Measurements from ENCODE around the gene IL16.
"Not testable (repeated sequence)": the region's sequence is repeated elsewhere in the genome, so short reads cannot be mapped to it uniquely, and the experiment has no call there.

Gene IL16

GRCh38 chr15:81346611-81347010 lies 149.9 kb downstream of the IL16 start:
- H3K27me3 ChIP-seq: no peaks in the 10 kb centered on the region
- no peaks in the 10 kb centered on the region for H3K4me1 ChIP-seq
- no peak overlapping the region for H3K4me2 ChIP-seq
- no peaks in the 10 kb centered on the region for H3K9me3 ChIP-seq
- no peak overlapping the region for H3K9ac ChIP-seq
- no peak for TF ChIP-seq Cebpa-rat (IDR thresholded peaks at IDR 0.05)
- H3K36me3 ChIP-seq: no peaks in the 10 kb centered on the region
- no peaks in the 10 kb centered on the region for H4K20me1 ChIP-seq
- no peak overlapping the region for H3K27ac ChIP-seq
- H3K4me3 ChIP-seq: no peak overlapping the region

- Histone ChIP-seq H3K27me3 (no peaks in the 10 kb centered on the region), H4K20me1 (no peaks in the 10 kb centered on the region), H3K9me3 (no peaks in the 10 kb centered on the region), H3K36me3 (no peaks in the 10 kb centered on the region), H3K27ac (no peak overlapping the region), H3K4me3 (no peak overlapping the region), H3K9ac (no peak overlapping the region), H3K4me2 (no peak overlapping the region), H3K4me1 (no peaks in the 10 kb centered on the region)
- no peak for TF ChIP-seq Cebpa-rat (IDR thresholded peaks at IDR 0.05)
Observed at GRCh38 chr15:81347910-81348309, 151.2 kb downstream of the IL16 start.

GRCh38 chr15:81348691-81349090 lies 152.0 kb downstream of the IL16 start:
- not testable (repeated sequence) for H3K27ac ChIP-seq, H3K4me1 ChIP-seq, H3K27me3 ChIP-seq, H3K9ac ChIP-seq, H4K20me1 ChIP-seq, H3K9me3 ChIP-seq, H3K36me3 ChIP-seq, H3K4me3 ChIP-seq, H3K4me2 ChIP-seq

- Histone ChIP-seq H3K4me1 (no peaks in the 10 kb centered on the region), H3K9ac (no peak overlapping the region), H3K9me3 (no peaks in the 10 kb centered on the region), H4K20me1 (no peaks in the 10 kb centered on the region), H3K4me3 (no peak overlapping the region), H3K36me3 (no peaks in the 10 kb centered on the region), H3K27ac (no peak overlapping the region), H3K4me2 (no peak overlapping the region), H3K27me3 (no peaks in the 10 kb centered on the region)
- TF ChIP-seq Cebpa-rat (IDR thresholded peaks at IDR 0.05): no peak
Observed at GRCh38 chr15:81349271-81349670, 152.6 kb downstream of the IL16 start.

GRCh38 chr15:81351651-81352050 lies 155.0 kb downstream of the IL16 start:
- no peak overlapping the region for H3K27ac ChIP-seq
- no peaks in the 10 kb centered on the region for H3K36me3 ChIP-seq
- no peaks in the 10 kb centered on the region for H3K27me3 ChIP-seq
- no peaks in the 10 kb centered on the region for H4K20me1 ChIP-seq
- H3K4me2 ChIP-seq: no peak overlapping the region
- no peak overlapping the region for H3K9ac ChIP-seq
- no peaks in the 10 kb centered on the region for H3K9me3 ChIP-seq
- no peak overlapping the region for H3K4me3 ChIP-seq
- TF ChIP-seq Cebpa-rat (IDR thresholded peaks at IDR 0.05): no peak
- H3K4me1 ChIP-seq: no peaks in the 10 kb centered on the region

GRCh38 chr15:81356252-81356651 lies 159.6 kb downstream of the IL16 start:
- no peak overlapping the region for H3K9ac ChIP-seq
- H3K4me1 ChIP-seq: no peaks in the 10 kb centered on the region
- no peak overlapping the region for H3K27ac ChIP-seq
- H3K27me3 ChIP-seq: no peaks in the 10 kb centered on the region
- no peaks in the 10 kb centered on the region for H3K9me3 ChIP-seq
- H4K20me1 ChIP-seq: no peaks in the 10 kb centered on the region
- no peak for TF ChIP-seq Cebpa-rat (IDR thresholded peaks at IDR 0.05)
- no peak overlapping the region for H3K4me2 ChIP-seq
- no peaks in the 10 kb centered on the region for H3K36me3 ChIP-seq
- no peak overlapping the region for H3K4me3 ChIP-seq

- no peaks in the 10 kb centered on the region for H4K20me1 ChIP-seq
Observed at GRCh38 chr15:81357180-81357686, 160.6 kb downstream of the IL16 start.

GRCh38 chr15:81358248-81358647 lies 161.6 kb downstream of the IL16 start:
- Histone ChIP-seq H4K20me1 (no peaks in the 10 kb centered on the region), H3K27ac (no peak overlapping the region), H3K27me3 (no peaks in the 10 kb centered on the region), H3K9me3 (no peaks in the 10 kb centered on the region), H3K9ac (no peak overlapping the region), H3K4me1 (no peaks in the 10 kb centered on the region), H3K4me3 (no peak overlapping the region), H3K36me3 (no peaks in the 10 kb centered on the region), H3K4me2 (no peak overlapping the region)
- no peak for TF ChIP-seq Cebpa-rat (IDR thresholded peaks at IDR 0.05)

More at GRCh38 chr15:81357180-81357686, 160.6 kb downstream of the IL16 start:
- no peak overlapping the region for H3K4me2 ChIP-seq
- no peaks in the 10 kb centered on the region for H3K9me3 ChIP-seq
- H3K4me1 ChIP-seq: no peaks in the 10 kb centered on the region
- H3K4me3 ChIP-seq: no peak overlapping the region
- no peaks in the 10 kb centered on the region for H3K27me3 ChIP-seq
- no peaks in the 10 kb centered on the region for H3K36me3 ChIP-seq
- H3K27ac ChIP-seq: no peak overlapping the region
- no peak overlapping the region for H3K9ac ChIP-seq
- no peak for TF ChIP-seq Cebpa-rat (IDR thresholded peaks at IDR 0.05)

- Histone ChIP-seq H3K4me2 (no peak overlapping the region), H3K27ac (no peak overlapping the region), H3K9ac (no peak overlapping the region), H3K36me3 (no peaks in the 10 kb centered on the region), H3K27me3 (no peaks in the 10 kb centered on the region), H3K4me1 (no peaks in the 10 kb centered on the region), H3K4me3 (no peak overlapping the region), H4K20me1 (no peaks in the 10 kb centered on the region), H3K9me3 (no peaks in the 10 kb centered on the region)
- TF ChIP-seq Cebpa-rat (IDR thresholded peaks at IDR 0.05): no peak
Observed at GRCh38 chr15:81360491-81360890, 163.8 kb downstream of the IL16 start.

- H3K9me3 ChIP-seq: no peaks in the 10 kb centered on the region
- no peak overlapping the region for H3K4me2 ChIP-seq
- no peaks in the 10 kb centered on the region for H4K20me1 ChIP-seq
- H3K9ac ChIP-seq: no peak overlapping the region
- no peak overlapping the region for H3K4me3 ChIP-seq
- H3K27me3 ChIP-seq: no peaks in the 10 kb centered on the region
- no peak overlapping the region for H3K27ac ChIP-seq
- H3K36me3 ChIP-seq: no peaks in the 10 kb centered on the region
- TF ChIP-seq Cebpa-rat (IDR thresholded peaks at IDR 0.05): no peak
- no peaks in the 10 kb centered on the region for H3K4me1 ChIP-seq
Observed at GRCh38 chr15:81361891-81362290, 165.2 kb downstream of the IL16 start.

GRCh38 chr15:81362790-81363189 lies 166.1 kb downstream of the IL16 start:
- no peak for TF ChIP-seq Cebpa-rat (IDR thresholded peaks at IDR 0.05)
- no peaks in the 10 kb centered on the region for H3K36me3 ChIP-seq
- H3K4me3 ChIP-seq: no peak overlapping the region
- no peaks in the 10 kb centered on the region for H4K20me1 ChIP-seq
- no peaks in the 10 kb centered on the region for H3K9me3 ChIP-seq
- no peak overlapping the region for H3K4me2 ChIP-seq
- no peak overlapping the region for H3K9ac ChIP-seq
- H3K27ac ChIP-seq: no peak overlapping the region
- H3K27me3 ChIP-seq: no peaks in the 10 kb centered on the region
- no peaks in the 10 kb centered on the region for H3K4me1 ChIP-seq

Data from BLaER1 (cell line).